MM.1S (cell line): ENCODE results near the gene HACL1.

Experiments used
- CTCF ChIP-seq: fragments of 300-600 bp; sonication (generic); IDR thresholded peaks from 2 replicates; pipeline ENCODE4 v1.5.1; 2016; ENCODE audit warnings: antibody characterized with exemption, low read length, mixed read lengths
- EZH2 ChIP-seq: fragments of 300-600 bp; sonication (generic); optimal IDR thresholded peaks from 2 replicates; pipeline ENCODE3; 2017; ENCODE audit warnings: low read depth, mild to moderate bottlenecking, antibody characterized with exemption, low read length, mixed read lengths
- EZH2phosphoT487 ChIP-seq: fragments of 300-600 bp; sonication (generic); IDR thresholded peaks from 2 replicates; pipeline ENCODE4 v1.6.1; 2018; ENCODE audit warnings: antibody characterized with exemption, low read length

- TF ChIP-seq CTCF = no peak
- TF ChIP-seq EZH2phosphoT487 = no peak
- TF ChIP-seq EZH2 = no peak
These were observed 772 bp upstream of the HACL1 start for GRCh38 chr3:15602146-15602536.
